CD4-positive, alpha-beta memory T cell (primary cell): ENCODE measurements around the gene CAMSAP2. TPM values are rescaled to one million over a fixed set of nuclear protein-coding genes. Genes with fewer than 3 reads are reported as not detected.

ENCODE experiments used
- CTCF ChIA-PET: fragments of 350-600 bp; sonication (Branson Sonifier 250); formaldehyde crosslinking; loops from one replicate; lab custom pipeline; 2021; ENCODE audit warnings: inconsistent platforms; ENCODE audit not compliant: partially characterized antibody; lab: Charles Lee
- POLR2A ChIA-PET: fragments of 350-600 bp; sonication (Branson Sonifier 250); formaldehyde crosslinking; loops from one replicate; lab custom pipeline; 2021; ENCODE audit not compliant: partially characterized antibody; lab: Charles Lee
- DNase-seq, 5 donors: peaks; one replicate each; pipeline versions ENCODE4 v3.0.0 to v3.0.0-alpha.2; 2020 to 2022; ENCODE audit warnings: mixed read lengths in 1 of 5
- H3K27ac ChIP-seq: one replicate; pipeline ENCODE4 v1.7.0; 2013; ENCODE audit warnings: low read depth, low read length
- H3K27me3 ChIP-seq: 2 replicates; pipeline ENCODE4 v1.7.0; 2013; ENCODE audit warnings: mild to moderate bottlenecking, low read length, moderate library complexity; ENCODE audit not compliant: insufficient read depth
- H3K36me3 ChIP-seq: 2 replicates; pipeline ENCODE4 v1.7.0; 2013; ENCODE audit warnings: mild to moderate bottlenecking, low read length, moderate library complexity; ENCODE audit not compliant: insufficient read depth
- H3K4me1 ChIP-seq: 2 replicates; pipeline ENCODE4 v1.7.0; 2013; ENCODE audit warnings: mild to moderate bottlenecking, low read length, moderate library complexity; ENCODE audit not compliant: insufficient read depth
- H3K4me3 ChIP-seq, 2 donors: one replicate each; pipeline ENCODE4 v1.7.0; 2013; ENCODE audit warnings: low read length in 2 of 2, mild to moderate bottlenecking in 1 of 2
- H3K9me3 ChIP-seq, 2 donors: one replicate each; pipeline ENCODE4 v1.7.0; 2013; ENCODE audit warnings: low read length in 2 of 2, control low read depth in 1 of 2; ENCODE audit not compliant: control insufficient read depth in 1 of 2
- H3K27ac Mint-ChIP-seq, 7 donors: one replicate each; pipeline ENCODE4 v1.8.0; 2020 to 2021; ENCODE audit warnings: mixed read lengths in 7 of 7, mild to moderate bottlenecking in 6 of 7, inconsistent platforms in 3 of 7, moderate library complexity in 3 of 7
- H3K27me3 Mint-ChIP-seq, 2 donors: one replicate each; pipeline ENCODE4 v1.8.0; 2020 to 2021; ENCODE audit warnings: mixed read lengths in 2 of 2
- H3K36me3 Mint-ChIP-seq, 2 donors: one replicate each; pipeline ENCODE4 v1.8.0; 2020 to 2021; ENCODE audit warnings: mixed read lengths in 2 of 2, inconsistent platforms in 1 of 2, mild to moderate bottlenecking in 1 of 2
- H3K4me1 Mint-ChIP-seq, 4 donors: one replicate each; pipeline ENCODE4 v1.8.0; 2020 to 2021; ENCODE audit warnings: mixed read lengths in 4 of 4, mild to moderate bottlenecking in 1 of 4
- H3K4me3 Mint-ChIP-seq, 8 donors: one replicate each; pipeline ENCODE4 v1.8.0; 2020 to 2021; ENCODE audit warnings: mixed read lengths in 8 of 8, mild to moderate bottlenecking in 7 of 8, moderate library complexity in 6 of 8, inconsistent platforms in 3 of 8
- H3K9me3 Mint-ChIP-seq, 8 donors: one replicate each; pipeline ENCODE4 v1.8.0; 2020 to 2021; ENCODE audit warnings: mixed read lengths in 8 of 8, mild to moderate bottlenecking in 5 of 8, inconsistent platforms in 3 of 8, moderate library complexity in 1 of 8
- intact Hi-C: fragments of 100-400 bp; cut with micrococcal nuclease; formaldehyde crosslinking; loops from one replicate; pipeline ENCODE4 v1.15.1; 2023
- polyA plus RNA-seq, 2 donors: library from polyadenylated mRNA; unstranded; fragments of 300-500 nt; fragmentation: Illumina TruSeq; gene quantifications; one replicate each; pipeline ENCODE4 v1.2.3, GENCODE V29; 2021
- total RNA-seq, 2 experiments: library from RNA; stranded (reverse); gene quantifications; one replicate each; pipeline ENCODE4 v1.2.3, GENCODE V29; 2021

CAMSAP2 gene
- total and polyA plus RNA-seq, 4 experiments from 2014 or later = 1.1 to 7.5 (median 3.7) TPM

GRCh38 chr1:200892546-200892945 lies 153.9 kb downstream of the CAMSAP2 start:
- H3K4me3 ChIP-seq = no peak overlapping the region
- no peaks in the 10 kb centered on the region for H3K36me3 ChIP-seq
- peaks cover 45% of the 10 kb centered on the region for H3K4me1 ChIP-seq
- intact Hi-C loops = loop anchor here (10.0 kb wide), 1 partner anchor 72 kb away; no protein-coding TSS in a partner anchor
- H3K27me3 ChIP-seq = no peaks in the 10 kb centered on the region
- Mint-ChIP-seq H3K4me3 (peak overlapping the region in 4 of 8 donors; percentile 49 to 84 (median 77)), H3K36me3 (no peaks in the 10 kb centered on the region), H3K4me1 (peaks cover 26 to 46% (median 36%) of the 10 kb centered on the region in 4 donors), H3K27ac (peak overlapping the region in 1 of 7 donors; percentile 37), H3K27me3 (peaks cover 0 to 8% of the 10 kb centered on the region in 2 donors), H3K9me3 (no peaks in the 10 kb centered on the region)
- ChIA-PET POLR2A (interaction anchor here (1.4 kb wide), 1 partner anchor 13 kb away, joined by 6 read pairs; no protein-coding TSS in a partner anchor), CTCF (interaction anchor here (0.7 kb wide), 1 partner anchor 87 kb away, joined by 4 read pairs; no protein-coding TSS in a partner anchor)
- no peaks in the 10 kb centered on the region for H3K9me3 ChIP-seq
- DNase-seq = no peak
- no peak overlapping the region for H3K27ac ChIP-seq

- no peak for DNase-seq
- Mint-ChIP-seq H3K4me3 (peak overlapping the region in 2 of 8 donors; percentile 1 to 15), H3K4me1 (peaks cover 22 to 42% (median 32%) of the 10 kb centered on the region in 4 donors), H3K27ac (peak overlapping the region in 1 of 7 donors; percentile 37), H3K27me3 (peaks cover 0 to 8% of the 10 kb centered on the region in 2 donors), H3K36me3 (no peaks in the 10 kb centered on the region), H3K9me3 (no peaks in the 10 kb centered on the region)
- H3K27ac ChIP-seq = no peak overlapping the region
- ChIA-PET CTCF (interaction anchor here (0.7 kb wide), 1 partner anchor 87 kb away, joined by 4 read pairs; no protein-coding TSS in a partner anchor), POLR2A (no interaction called here)
- intact Hi-C loops = loop anchor here (10.0 kb wide), 1 partner anchor 72 kb away; no protein-coding TSS in a partner anchor
- no peaks in the 10 kb centered on the region for H3K27me3 ChIP-seq
- no peaks in the 10 kb centered on the region for H3K9me3 ChIP-seq
- peaks cover 41% of the 10 kb centered on the region for H3K4me1 ChIP-seq
- H3K36me3 ChIP-seq = no peaks in the 10 kb centered on the region
- no peak overlapping the region for H3K4me3 ChIP-seq
These were observed 154.3 kb downstream of the CAMSAP2 start for GRCh38 chr1:200892958-200893357.

DNA sequence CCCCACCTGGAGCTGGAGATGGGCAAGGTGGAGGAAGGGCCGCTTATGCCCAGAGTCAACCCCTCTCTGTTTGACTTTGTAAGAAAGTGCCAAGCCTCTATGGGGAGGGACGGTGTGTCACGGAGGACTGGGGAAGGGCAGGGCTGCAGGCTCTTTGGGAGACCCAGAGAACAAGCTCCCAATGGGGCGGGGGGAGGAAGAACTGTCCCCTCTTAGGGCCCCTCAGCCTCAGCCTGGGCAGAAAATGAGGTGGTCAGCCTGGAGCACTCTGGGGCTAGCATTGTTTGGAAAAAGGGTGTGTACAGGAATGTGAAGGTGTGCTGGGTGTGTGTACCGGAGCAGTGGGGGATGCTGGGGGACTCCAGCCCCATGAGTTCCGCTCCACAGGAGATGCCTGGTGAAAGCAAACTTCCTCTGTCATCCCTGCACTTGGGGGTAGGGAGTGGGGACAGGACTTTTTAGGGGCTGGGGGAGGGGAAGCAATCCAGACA lies 154.8 kb downstream of the CAMSAP2 start:
- Histone ChIP-seq H3K9me3 (no peaks in the 10 kb centered on the region), H3K36me3 (no peaks in the 10 kb centered on the region), H3K27ac (no peak overlapping the region), H3K4me1 (peaks cover 36% of the 10 kb centered on the region), H3K27me3 (no peaks in the 10 kb centered on the region), H3K4me3 (no peak overlapping the region)
- Mint-ChIP-seq H3K27me3 (peaks cover 0 to 8% of the 10 kb centered on the region in 2 donors), H3K4me1 (peaks cover 17 to 37% (median 27%) of the 10 kb centered on the region in 4 donors), H3K4me3 (no peak overlapping the region), H3K36me3 (no peaks in the 10 kb centered on the region), H3K9me3 (no peaks in the 10 kb centered on the region), H3K27ac (no peak overlapping the region)
- ChIA-PET CTCF (no interaction called here), POLR2A (no interaction called here)
- intact Hi-C loops = loop anchor here (10.0 kb wide), 1 partner anchor 71 kb away; no protein-coding TSS in a partner anchor
- no peak for DNase-seq

DNA sequence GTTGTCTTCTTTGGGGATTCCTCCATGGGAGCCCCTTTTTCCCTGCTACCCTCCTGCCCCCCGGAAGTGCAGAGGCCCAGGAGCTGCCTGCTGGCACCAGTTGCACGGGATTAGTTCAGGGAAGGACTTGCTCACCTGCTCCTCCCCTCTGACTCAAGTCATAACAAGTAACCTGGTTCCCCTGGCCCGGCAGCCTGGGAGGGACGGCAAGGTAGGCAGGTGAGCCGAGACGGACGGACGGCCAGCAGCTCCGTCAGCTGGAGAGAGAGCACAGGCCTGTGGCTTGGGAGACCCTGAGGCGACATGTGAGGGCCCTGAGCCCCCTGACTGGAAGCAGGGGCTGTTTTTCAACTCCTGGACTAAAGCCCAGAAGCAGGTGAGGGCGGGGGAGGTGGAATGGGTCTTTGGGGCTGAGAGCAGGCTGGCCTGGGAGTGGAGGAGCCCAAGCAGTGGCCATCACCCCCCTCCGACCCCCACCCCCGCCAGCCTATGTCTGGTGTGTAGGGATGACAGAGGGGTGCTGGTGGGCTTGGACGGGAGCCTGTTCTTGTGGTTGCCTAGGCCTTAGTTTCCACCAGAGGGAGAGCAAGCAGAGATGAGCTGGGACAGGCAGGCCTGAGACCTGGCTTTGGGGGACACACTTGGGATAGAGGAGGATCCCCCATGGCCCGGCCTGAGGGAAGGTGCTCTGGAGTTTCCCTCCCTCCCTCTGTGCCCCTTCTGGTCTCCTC lies 156.2 kb downstream of the CAMSAP2 start, which contains the start of gene INAVA:
TSS of gene INAVA (plus strand) at position 189 of the 731 bp plus-strand sequence. CDS start 3,501 bp downstream, outside the sequence.
- Histone ChIP-seq H3K4me1 (peaks cover 22% of the 10 kb centered on the region), H3K27me3 (no peaks in the 10 kb centered on the region), H3K36me3 (no peaks in the 10 kb centered on the region), H3K4me3 (no peak within 1 kb of the TSS), H3K27ac (no peak within 1 kb of the TSS), H3K9me3 (no peaks in the 10 kb centered on the region)
- no peaks in the 10 kb centered on the region for H3K9me3 Mint-ChIP-seq
- ChIA-PET POLR2A (no interaction called here), CTCF (no interaction called here)
- H3K27ac Mint-ChIP-seq = no peak within 1 kb of the TSS
- peaks cover 4 to 8% of the 10 kb centered on the region in 2 donors for H3K27me3 Mint-ChIP-seq
- DNase-seq = no peak
- no peaks in the 10 kb centered on the region for H3K36me3 Mint-ChIP-seq
- intact Hi-C loops = loop anchor here (10.0 kb wide), 1 partner anchor 70 kb away; no protein-coding TSS in a partner anchor
- peaks cover 4 to 23% (median 15%) of the 10 kb centered on the region in 4 donors for H3K4me1 Mint-ChIP-seq
- H3K4me3 Mint-ChIP-seq = no peak within 1 kb of the TSS

DNA sequence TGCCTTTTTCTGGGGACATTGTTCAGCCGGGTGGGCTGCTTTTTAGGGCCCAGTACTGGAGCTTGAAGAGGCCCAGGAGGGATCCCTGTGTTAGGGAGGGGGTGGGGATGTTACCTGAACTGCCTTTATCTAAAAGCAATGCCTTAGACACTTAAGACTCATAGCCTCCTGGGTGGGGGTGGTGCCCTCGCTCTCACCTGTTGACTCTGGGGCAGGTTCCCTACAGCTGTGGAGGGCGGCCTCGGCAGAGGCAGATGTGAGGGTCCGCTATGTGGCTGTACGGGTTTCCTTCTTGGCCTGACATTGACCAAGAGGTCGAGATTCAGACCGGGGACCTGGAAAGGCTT lies 156.7 kb downstream of the CAMSAP2 start:
- DNase-seq = no peak
- H3K27me3 ChIP-seq = no peaks in the 10 kb centered on the region
- H3K4me1 ChIP-seq = peaks cover 17% of the 10 kb centered on the region
- H3K27ac Mint-ChIP-seq = no peak overlapping the region
- ChIA-PET POLR2A (no interaction called here), CTCF (no interaction called here)
- no peaks in the 10 kb centered on the region for H3K36me3 ChIP-seq
- H3K4me3 ChIP-seq = no peak overlapping the region
- intact Hi-C loops = loop anchor here (10.0 kb wide), 1 partner anchor 69 kb away; no protein-coding TSS in a partner anchor
- no peaks in the 10 kb centered on the region for H3K36me3 Mint-ChIP-seq
- no peak overlapping the region for H3K27ac ChIP-seq
- H3K4me1 Mint-ChIP-seq = peaks cover 3 to 17% (median 11%) of the 10 kb centered on the region in 4 donors
- no peaks in the 10 kb centered on the region for H3K9me3 Mint-ChIP-seq
- H3K4me3 Mint-ChIP-seq = no peak overlapping the region
- no peaks in the 10 kb centered on the region for H3K9me3 ChIP-seq
- H3K27me3 Mint-ChIP-seq = peaks cover 4 to 8% of the 10 kb centered on the region in 2 donors

GRCh38 chr1:200895801-200896530 lies 157.3 kb downstream of the CAMSAP2 start:
- Histone ChIP-seq H3K27me3 (no peaks in the 10 kb centered on the region), H3K27ac (no peak overlapping the region), H3K4me3 (no peak overlapping the region), H3K9me3 (no peaks in the 10 kb centered on the region), H3K4me1 (peaks cover 11% of the 10 kb centered on the region), H3K36me3 (no peaks in the 10 kb centered on the region)
- H3K4me1 Mint-ChIP-seq = peaks cover 0 to 12% (median 7%) of the 10 kb centered on the region in 4 donors
- H3K27me3 Mint-ChIP-seq = peaks cover 4 to 8% of the 10 kb centered on the region in 2 donors
- H3K4me3 Mint-ChIP-seq = no peak overlapping the region
- intact Hi-C loops = loop anchor here (10.0 kb wide), 1 partner anchor 69 kb away; no protein-coding TSS in a partner anchor
- DNase-seq = no peak
- H3K36me3 Mint-ChIP-seq = no peaks in the 10 kb centered on the region
- CTCF ChIA-PET = interaction anchor here (0.5 kb wide), 1 partner anchor 186 kb away, joined by 3 read pairs; no protein-coding TSS in a partner anchor
- no peaks in the 10 kb centered on the region for H3K9me3 Mint-ChIP-seq
- POLR2A ChIA-PET = interaction anchor here (1.7 kb wide), 1 partner anchor 8 kb away, joined by 6 read pairs; no protein-coding TSS in a partner anchor
- no peak overlapping the region for H3K27ac Mint-ChIP-seq
